ENCODE measurements around the gene KCNT1.

Gene KCNT1

DNA sequence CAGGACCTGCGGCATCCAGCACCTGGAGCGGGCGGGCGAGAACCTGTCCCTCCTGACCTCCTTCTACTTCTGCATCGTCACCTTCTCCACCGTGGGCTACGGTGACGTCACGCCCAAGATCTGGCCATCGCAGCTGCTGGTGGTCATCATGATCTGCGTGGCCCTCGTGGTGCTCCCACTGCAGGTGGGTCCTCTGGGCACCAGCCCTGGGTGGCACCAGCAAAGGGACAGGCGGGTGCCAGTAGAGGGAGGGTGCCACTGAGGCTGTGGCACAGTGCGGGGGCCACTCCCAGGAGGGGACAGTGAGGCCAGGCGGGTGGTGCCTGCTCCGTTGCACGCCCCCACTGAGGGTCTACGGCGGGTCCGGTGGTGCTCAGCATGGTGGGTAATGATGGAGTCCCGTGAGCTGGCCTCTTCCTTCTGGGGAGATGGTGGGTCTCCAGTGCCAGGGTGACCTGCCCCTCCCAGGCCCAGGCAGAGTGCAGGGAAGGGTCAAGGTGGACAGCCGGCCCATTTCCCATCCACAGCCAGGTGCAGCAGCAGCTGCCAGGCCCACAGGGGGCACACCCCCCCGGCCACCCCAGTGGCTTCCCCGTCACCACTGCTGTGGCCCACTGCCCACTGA lies 57.8 kb downstream of the KCNT1 start:
- no peak for DNase-seq (ENCODE audit: low spot score)
- TF ChIP-seq, protein P1, sequence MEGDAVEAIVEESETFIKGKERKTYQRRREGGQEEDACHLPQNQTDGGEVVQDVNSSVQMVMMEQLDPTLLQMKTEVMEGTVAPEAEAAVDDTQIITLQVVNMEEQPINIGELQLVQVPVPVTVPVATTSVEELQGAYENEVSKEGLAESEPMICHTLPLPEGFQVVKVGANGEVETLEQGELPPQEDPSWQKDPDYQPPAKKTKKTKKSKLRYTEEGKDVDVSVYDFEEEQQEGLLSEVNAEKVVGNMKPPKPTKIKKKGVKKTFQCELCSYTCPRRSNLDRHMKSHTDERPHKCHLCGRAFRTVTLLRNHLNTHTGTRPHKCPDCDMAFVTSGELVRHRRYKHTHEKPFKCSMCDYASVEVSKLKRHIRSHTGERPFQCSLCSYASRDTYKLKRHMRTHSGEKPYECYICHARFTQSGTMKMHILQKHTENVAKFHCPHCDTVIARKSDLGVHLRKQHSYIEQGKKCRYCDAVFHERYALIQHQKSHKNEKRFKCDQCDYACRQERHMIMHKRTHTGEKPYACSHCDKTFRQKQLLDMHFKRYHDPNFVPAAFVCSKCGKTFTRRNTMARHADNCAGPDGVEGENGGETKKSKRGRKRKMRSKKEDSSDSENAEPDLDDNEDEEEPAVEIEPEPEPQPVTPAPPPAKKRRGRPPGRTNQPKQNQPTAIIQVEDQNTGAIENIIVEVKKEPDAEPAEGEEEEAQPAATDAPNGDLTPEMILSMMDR (IDR thresholded peaks at IDR 0.05; ENCODE audit: poor library complexity, severe bottlenecking) = no peak
- Histone ChIP-seq H3K9me3 (ENCODE audit: severe bottlenecking) (no peaks in the 10 kb centered on the region), H3K27me3 (ENCODE audit: insufficient read depth, poor library complexity, severe bottlenecking) (no peaks in the 10 kb centered on the region), H3K36me3 (ENCODE audit: low read depth) (no peaks in the 10 kb centered on the region), H3K27ac (ENCODE audit: poor library complexity, severe bottlenecking) (no peak overlapping the region), H3K4me3 (ENCODE audit: severe bottlenecking) (no peak overlapping the region), H3K4me1 (ENCODE audit: insufficient read depth, poor library complexity, severe bottlenecking) (no peaks in the 10 kb centered on the region)
- ATAC-seq (ENCODE audit: low read depth) = no peak

DNA sequence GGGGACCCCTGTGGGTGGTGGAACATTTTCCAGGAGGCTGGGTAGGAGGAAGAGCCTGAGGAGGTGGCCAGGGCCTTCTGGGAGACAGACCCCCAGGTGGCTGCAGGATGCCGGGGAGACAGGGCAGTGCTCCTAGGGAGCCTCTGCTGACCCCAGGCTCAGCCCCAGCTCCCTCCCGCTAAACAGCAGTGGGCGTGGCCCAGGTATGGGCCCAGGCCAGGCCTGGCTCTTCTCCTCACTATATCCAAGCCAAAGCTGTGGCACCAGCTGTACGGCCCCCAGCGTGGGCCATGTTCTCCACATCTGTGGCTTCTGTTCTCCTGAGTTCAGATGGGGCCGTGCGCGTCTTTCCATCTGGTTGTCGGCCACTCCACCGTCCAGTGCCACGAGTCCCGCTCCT lies 58.5 kb downstream of the KCNT1 start:
- Histone ChIP-seq H3K36me3 (ENCODE audit: low read depth) (no peaks in the 10 kb centered on the region), H3K9me3 (ENCODE audit: severe bottlenecking) (no peaks in the 10 kb centered on the region), H3K4me3 (ENCODE audit: severe bottlenecking) (no peak overlapping the region), H3K27ac (ENCODE audit: poor library complexity, severe bottlenecking) (no peak overlapping the region), H3K27me3 (ENCODE audit: insufficient read depth, poor library complexity, severe bottlenecking) (no peaks in the 10 kb centered on the region), H3K4me1 (ENCODE audit: insufficient read depth, poor library complexity, severe bottlenecking) (no peaks in the 10 kb centered on the region)
- TF ChIP-seq, protein P1 (IDR thresholded peaks at IDR 0.05; ENCODE audit: poor library complexity, severe bottlenecking) = no peak
- no peak for DNase-seq (ENCODE audit: low spot score)
- no peak for ATAC-seq (ENCODE audit: low read depth)

DNA sequence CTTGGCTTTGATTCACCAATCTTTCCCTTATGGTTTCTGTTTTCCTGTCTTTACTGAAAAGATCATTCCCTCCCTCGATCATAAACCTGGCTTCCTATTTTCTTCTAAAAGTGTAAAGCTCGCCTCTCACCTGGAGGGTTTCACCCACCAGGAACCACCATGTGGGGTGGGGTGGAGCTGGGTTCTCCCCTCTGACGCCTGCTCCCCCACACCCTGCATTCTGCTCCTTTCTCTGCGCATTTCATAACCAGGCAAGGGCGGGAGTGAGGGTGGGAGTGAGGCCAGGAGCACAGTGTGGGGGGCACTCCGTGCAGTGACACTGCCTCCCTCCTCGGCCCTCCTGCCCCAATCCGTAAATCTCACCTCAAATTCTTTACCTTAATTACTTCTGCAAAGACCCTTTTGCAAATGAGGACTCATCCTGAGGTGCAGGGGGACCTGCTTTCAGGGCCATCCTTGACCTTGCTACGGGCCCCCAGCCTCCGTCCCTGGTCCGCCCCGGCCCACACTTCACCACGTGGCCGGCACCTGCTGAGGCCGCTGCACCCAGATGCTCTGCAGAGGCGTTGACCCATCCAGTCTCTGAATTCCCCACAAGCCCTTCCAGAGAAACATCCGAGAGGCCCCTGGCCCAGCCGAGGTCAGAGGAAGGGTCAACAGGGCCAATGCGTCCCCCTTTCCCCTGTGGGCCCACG lies 59.3 kb downstream of the KCNT1 start:
- TF ChIP-seq, protein P1 (IDR thresholded peaks at IDR 0.05; ENCODE audit: poor library complexity, severe bottlenecking) = no peak
- no peak overlapping the region for H3K4me3 ChIP-seq (ENCODE audit: severe bottlenecking)
- ATAC-seq (ENCODE audit: low read depth) (no peak), DNase-seq (ENCODE audit: low spot score) (no peak)
- no peaks in the 10 kb centered on the region for H3K27me3 ChIP-seq (ENCODE audit: insufficient read depth, poor library complexity, severe bottlenecking)
- no peaks in the 10 kb centered on the region for H3K36me3 ChIP-seq (ENCODE audit: low read depth)
- no peaks in the 10 kb centered on the region for H3K4me1 ChIP-seq (ENCODE audit: insufficient read depth, poor library complexity, severe bottlenecking)
- H3K27ac ChIP-seq (ENCODE audit: poor library complexity, severe bottlenecking) = no peak overlapping the region
- H3K9me3 ChIP-seq (ENCODE audit: severe bottlenecking) = no peaks in the 10 kb centered on the region

DNA sequence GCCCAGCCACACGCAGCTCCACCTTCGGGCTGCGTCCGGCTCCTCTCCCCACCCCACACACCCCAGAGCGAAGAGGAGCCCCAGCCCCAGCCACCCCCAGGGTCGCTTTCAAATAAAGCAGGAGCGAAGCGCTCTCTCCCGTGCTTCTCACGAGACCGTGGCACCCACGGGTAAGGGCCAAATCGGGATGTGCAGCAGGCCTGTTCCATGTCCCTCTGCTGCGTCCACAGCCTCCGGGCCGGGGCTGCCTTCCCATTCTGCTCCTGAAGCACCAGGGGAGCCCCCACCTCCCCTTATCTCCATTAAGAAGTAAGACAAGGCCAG lies 59.8 kb downstream of the KCNT1 start:
- no peak for ATAC-seq (ENCODE audit: low read depth)
- H3K4me3 ChIP-seq (ENCODE audit: severe bottlenecking) = no peak overlapping the region
- H3K9me3 ChIP-seq (ENCODE audit: severe bottlenecking) = no peaks in the 10 kb centered on the region
- no peaks in the 10 kb centered on the region for H3K27me3 ChIP-seq (ENCODE audit: insufficient read depth, poor library complexity, severe bottlenecking)
- TF ChIP-seq, protein P1 (IDR thresholded peaks at IDR 0.05; ENCODE audit: poor library complexity, severe bottlenecking) = no peak
- no peaks in the 10 kb centered on the region for H3K4me1 ChIP-seq (ENCODE audit: insufficient read depth, poor library complexity, severe bottlenecking)
- DNase-seq (ENCODE audit: low spot score) = no peak
- H3K27ac ChIP-seq (ENCODE audit: poor library complexity, severe bottlenecking) = no peak overlapping the region
- no peaks in the 10 kb centered on the region for H3K36me3 ChIP-seq (ENCODE audit: low read depth)

DNA sequence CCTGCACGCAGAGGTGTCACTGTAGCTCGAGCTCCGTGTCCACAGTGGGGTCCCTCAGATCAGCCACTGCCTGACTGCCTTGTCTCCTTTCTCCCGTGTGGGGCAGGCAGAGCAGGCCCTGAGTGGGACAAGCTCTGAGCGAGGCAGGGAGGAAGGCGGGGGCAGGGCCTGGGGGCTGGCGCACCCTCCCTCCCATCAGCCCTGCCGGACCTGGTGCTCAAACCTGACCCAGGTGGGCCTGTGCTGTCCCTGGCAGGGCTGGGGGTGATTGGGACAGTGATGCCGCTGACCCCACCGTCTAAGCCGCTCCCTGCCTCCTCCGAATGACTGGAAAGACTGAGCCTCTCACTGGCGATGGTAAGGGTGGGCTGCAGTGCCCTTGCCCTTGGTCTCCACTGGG lies 60.9 kb downstream of the KCNT1 start:
- no peak overlapping the region for H3K27ac ChIP-seq (ENCODE audit: poor library complexity, severe bottlenecking)
- DNase-seq (ENCODE audit: low spot score) = no peak
- H3K36me3 ChIP-seq (ENCODE audit: low read depth) = no peaks in the 10 kb centered on the region
- H3K9me3 ChIP-seq (ENCODE audit: severe bottlenecking) = no peaks in the 10 kb centered on the region
- H3K4me3 ChIP-seq (ENCODE audit: severe bottlenecking) = no peak overlapping the region
- H3K27me3 ChIP-seq (ENCODE audit: insufficient read depth, poor library complexity, severe bottlenecking) = no peaks in the 10 kb centered on the region
- no peaks in the 10 kb centered on the region for H3K4me1 ChIP-seq (ENCODE audit: insufficient read depth, poor library complexity, severe bottlenecking)
- no peak for ATAC-seq (ENCODE audit: low read depth)
- TF ChIP-seq, protein P1 (IDR thresholded peaks at IDR 0.05; ENCODE audit: poor library complexity, severe bottlenecking) = no peak
